ENCODE data around the gene ATP1A1. TPM values are rescaled to one million over a fixed set of nuclear protein-coding genes. Genes with fewer than 3 reads are reported as not detected.

Gene ATP1A1
- 518 TPM for total RNA-seq
- long read RNA-seq, transcript ATP1A1-208 (3 exons, 1,728 nt): minor isoform, 11 of 323 reads
- long read RNA-seq, transcript ATP1A1-201 (23 exons, 3,654 nt): major isoform, 161 of 323 reads
- long read RNA-seq, partial matches to known transcripts: 98 of 323 reads
- long read RNA-seq, other reads (novel, unspliced or antisense): 52 of 323 reads

- ATAC-seq: peak; percentile 82 to 94
- peak within 1 kb of the TSS; percentile 84 for H3K4me3 ChIP-seq
- DNase-seq: peak; percentile 99
- intact Hi-C loops (cut with DNase I): no loop called here
- H3K36me3 ChIP-seq: no peaks in the 10 kb centered on the region
- peak; percentile 5 for TF ChIP-seq CTCF (IDR thresholded peaks at IDR 0.05)
- peaks cover 48% of the 10 kb centered on the region for H3K4me1 ChIP-seq
- H3K27ac ChIP-seq: peak within 1 kb of the TSS; percentile 96
- H3K9me3 ChIP-seq: no peaks in the 10 kb centered on the region
- H3K27me3 ChIP-seq (ENCODE audit: low read depth): no peaks in the 10 kb centered on the region
These were observed at the start of gene ATP1A1 for GRCh38 chr1:116372651-116373430. ATP1A1 (plus strand) TSS chr1:116373244; CDS start chr1:116373512, 268 bp downstream.

DNA sequence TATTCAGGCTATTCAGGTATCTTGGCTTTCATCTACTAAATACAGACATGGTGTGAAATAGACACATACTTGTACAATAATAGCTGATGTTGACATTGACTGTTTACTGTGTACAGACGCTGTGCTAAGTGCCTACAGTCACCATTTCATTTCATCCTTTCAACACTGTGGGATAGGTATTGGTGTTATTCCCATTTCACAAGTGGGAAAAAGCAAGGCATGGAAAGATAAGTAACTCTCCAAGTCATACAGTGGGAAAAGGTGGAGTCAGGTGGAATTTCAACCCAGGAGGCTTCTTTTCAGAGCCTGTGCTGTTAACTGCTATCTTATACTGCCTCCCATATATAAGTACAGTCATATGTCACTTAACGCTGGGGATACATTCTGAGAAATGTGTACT is 49.6 kb upstream of the ATP1A1 start:
- Histone ChIP-seq H3K4me3 (no peak overlapping the region), H3K27me3 (ENCODE audit: low read depth) (no peaks in the 10 kb centered on the region), H3K27ac (no peak overlapping the region), H3K36me3 (no peaks in the 10 kb centered on the region), H3K4me1 (peaks cover 4% of the 10 kb centered on the region), H3K9me3 (no peaks in the 10 kb centered on the region)
- ATAC-seq (peak in 1 of 2 donors; percentile 31), DNase-seq (no peak)
- no peak for TF ChIP-seq CTCF (IDR thresholded peaks at IDR 0.05)
- intact Hi-C loops (cut with DNase I): no loop called here

GRCh38 chr1:116324411-116324810 is 48.6 kb upstream of the ATP1A1 start:
- intact Hi-C loops (cut with DNase I): no loop called here
- no peak overlapping the region for H3K4me3 ChIP-seq
- peaks cover 4% of the 10 kb centered on the region for H3K4me1 ChIP-seq
- H3K9me3 ChIP-seq: no peaks in the 10 kb centered on the region
- no peak for TF ChIP-seq CTCF (IDR thresholded peaks at IDR 0.05)
- ATAC-seq: no peak
- H3K27ac ChIP-seq: no peak overlapping the region
- no peak for DNase-seq
- no peaks in the 10 kb centered on the region for H3K36me3 ChIP-seq
- H3K27me3 ChIP-seq (ENCODE audit: low read depth): no peaks in the 10 kb centered on the region

- H3K9me3 ChIP-seq: no peaks in the 10 kb centered on the region
- DNase-seq: no peak
- H3K4me3 ChIP-seq: no peak overlapping the region
- H3K27me3 ChIP-seq (ENCODE audit: low read depth): no peaks in the 10 kb centered on the region
- intact Hi-C loops (cut with DNase I): no loop called here
- H3K27ac ChIP-seq: no peak overlapping the region
- TF ChIP-seq CTCF (IDR thresholded peaks at IDR 0.05): no peak
- peaks cover 4% of the 10 kb centered on the region for H3K4me1 ChIP-seq
- no peaks in the 10 kb centered on the region for H3K36me3 ChIP-seq
- ATAC-seq: no peak
These were observed 47.9 kb upstream of the ATP1A1 start for GRCh38 chr1:116325104-116325503.

- peak overlapping the region; percentile 39 for H3K27ac ChIP-seq
- H3K27me3 ChIP-seq (ENCODE audit: low read depth): no peaks in the 10 kb centered on the region
- DNase-seq: no peak
- H3K9me3 ChIP-seq: no peaks in the 10 kb centered on the region
- peaks cover 9% of the 10 kb centered on the region for H3K4me1 ChIP-seq
- H3K4me3 ChIP-seq: no peak overlapping the region
- no peak for TF ChIP-seq CTCF (IDR thresholded peaks at IDR 0.05)
- intact Hi-C loops (cut with DNase I): no loop called here
- H3K36me3 ChIP-seq: no peaks in the 10 kb centered on the region
- ATAC-seq: no peak
These were observed 47.1 kb upstream of the ATP1A1 start for GRCh38 chr1:116325922-116326321.

All from lower lobe of right lung (tissue), 2 donors.